Keratinocyte (primary cell): ENCODE data around the gene MYO1G. TPM values are rescaled to one million over a fixed set of nuclear protein-coding genes. Genes with fewer than 3 reads are reported as not detected.
A peak's percentile ranks its signal among the peaks of the same experiment; 100 is the strongest.

Experiments used
- DNase-seq: peaks from one replicate; pipeline ENCODE4 v3.0.0-alpha.2; 2011; ENCODE audit warnings: low read depth, missing footprints, low spot score
- FAIRE-seq: peaks from 2 replicates; lab custom pipeline; 2011; peaks lifted over from hg19 to GRCh38; lab: Jason Lieb, UNC
- H2AFZ ChIP-seq: 2 replicates; pipeline ENCODE4 v1.6.0; 2012; ENCODE audit warnings: low read length, control low read depth, inconsistent platforms; ENCODE audit not compliant: control insufficient read depth
- H3K27ac ChIP-seq: 2 replicates; pipeline ENCODE4 v1.5.1; 2011; ENCODE audit warnings: low read length; ENCODE audit not compliant: control insufficient read depth, insufficient read depth
- H3K27me3 ChIP-seq: 3 replicates; pipeline ENCODE4 v1.6.0; 2011; ENCODE audit warnings: low read length; ENCODE audit not compliant: control insufficient read depth, insufficient read depth; ENCODE audit errors: extremely low read depth
- H3K36me3 ChIP-seq, 2 experiments: 2 replicates in 1 of 2; 3 replicates in 1 of 2; pipeline ENCODE4 v1.5.1; 2011; ENCODE audit warnings: low read length in 2 of 2, mild to moderate bottlenecking in 1 of 2; ENCODE audit not compliant: control insufficient read depth in 2 of 2, insufficient read depth in 2 of 2; ENCODE audit errors: extremely low read depth in 1 of 2
- H3K4me1 ChIP-seq: 3 replicates; pipeline ENCODE4 v1.5.1; 2011; ENCODE audit warnings: low read length; ENCODE audit not compliant: control insufficient read depth, insufficient read depth; ENCODE audit errors: extremely low read depth
- H3K4me2 ChIP-seq: 3 replicates; pipeline ENCODE4 v1.6.0; 2011; ENCODE audit warnings: low read depth, low read length; ENCODE audit not compliant: control insufficient read depth, insufficient read depth; ENCODE audit errors: extremely low read depth
- H3K4me3 ChIP-seq, 3 experiments: fragments of 200-600 bp in 1 of 3; sonication (generic) in 1 of 3; 2 replicates in 2 of 3; 3 replicates in 1 of 3; pipeline ENCODE4 v1.5.1; 2011 to 2016; ENCODE audit warnings: low read length in 3 of 3, mild to moderate bottlenecking in 3 of 3, control low read depth in 2 of 3, inconsistent platforms in 1 of 3, low read depth in 1 of 3, mixed read lengths in 1 of 3, mixed run types in 1 of 3, moderate library complexity in 1 of 3; ENCODE audit not compliant: control insufficient read depth in 2 of 3, insufficient read depth in 2 of 3; ENCODE audit errors: extremely low read depth in 1 of 3
- H3K79me2 ChIP-seq: 2 replicates; pipeline ENCODE4 v1.6.0; 2012; ENCODE audit warnings: low read length; ENCODE audit not compliant: control insufficient read depth, insufficient read depth
- H3K9ac ChIP-seq: 3 replicates; pipeline ENCODE4 v1.6.0; 2011; ENCODE audit warnings: low read length; ENCODE audit not compliant: control insufficient read depth, insufficient read depth; ENCODE audit errors: extremely low read depth
- H3K9me1 ChIP-seq: 3 replicates; pipeline ENCODE4 v1.6.0; 2011; ENCODE audit warnings: low read length; ENCODE audit not compliant: control insufficient read depth, insufficient read depth; ENCODE audit errors: extremely low read depth
- H3K9me3 ChIP-seq: 2 replicates; pipeline ENCODE4 v1.5.1; 2012; ENCODE audit warnings: low read depth, low read length; ENCODE audit not compliant: control insufficient read depth
- H4K20me1 ChIP-seq: 3 replicates; pipeline ENCODE4 v1.6.0; 2011; ENCODE audit warnings: low read length; ENCODE audit not compliant: control insufficient read depth, insufficient read depth; ENCODE audit errors: extremely low read depth
- EZH2 ChIP-seq: IDR thresholded peaks from one replicate; pipeline ENCODE4 v1.6.1; 2012; ENCODE audit warnings: inconsistent platforms, mild to moderate bottlenecking, low read length, moderate library complexity
- dilution Hi-C: fragments of 300-500 bp; cut with MboI; formaldehyde crosslinking; loops from one replicate; pipeline ENCODE4 v1.7.0; 2020; ENCODE audit warnings: low sequenced_read_pairs; ENCODE audit not compliant: extremely low pct_ligation_motif_present
- polyA plus RNA-seq, 5 experiments: library from polyadenylated mRNA; depleted of rRNA in 3 of 5; stranded (reverse) in 3 of 5; stranded (forward) in 1 of 5; unstranded in 1 of 5; fragments of >200 nt; gene quantifications; 1 replicate in 1 of 5; 2 replicates in 3 of 5; 3 replicates in 1 of 5; pipeline versions ENCODE4 v1.2.1 to v1.2.3, GENCODE V29; 2011 to 2012; ENCODE audit warnings: missing spikeins in 2 of 5, low read depth in 1 of 5, low replicate concordance in 1 of 5
- TF ChIP-seq, protein P1 (sequence below), 3 experiments: IDR thresholded peaks in 1 of 3; conservative IDR thresholded peaks in 1 of 3; optimal IDR thresholded peaks in 1 of 3; 2 replicates in 2 of 3; 3 replicates in 1 of 3; pipeline versions ENCODE3 to v1.5.1; 2011; ENCODE audit warnings: low read length in 3 of 3, mild to moderate bottlenecking in 3 of 3, moderate library complexity in 2 of 3, control low read depth in 1 of 3, inconsistent platforms in 1 of 3; ENCODE audit not compliant: insufficient read depth in 2 of 3; ENCODE audit errors: extremely low read depth in 1 of 3

The MYO1G gene
- polyA plus RNA-seq, 1 donor (not counting 4 experiments of a cell fraction or from before 2014, with no cell fraction given), result 0.03 TPM

GRCh38 chr7:44990109-44991023 lies 11.6 kb upstream of the MYO1G start:
- peaks cover 21% of the 10 kb centered on the region for H3K4me1 ChIP-seq
- H3K9me1 ChIP-seq, result no peaks in the 10 kb centered on the region
- peak; percentile 58 for FAIRE-seq
- peak overlapping the region; percentile 84 for H3K27ac ChIP-seq
- peak overlapping the region; percentile 68 for H3K4me2 ChIP-seq
- no peak for DNase-seq
- H3K9me3 ChIP-seq, result no peaks in the 10 kb centered on the region
- peaks cover under 1% of the 10 kb centered on the region for H4K20me1 ChIP-seq
- peak overlapping the region; percentile 63 for H3K9ac ChIP-seq
- dilution Hi-C loops, result no loop called here
- H3K4me3 ChIP-seq, result peak overlapping the region in 2 of 3 experiments; percentile 3 to 23
- peak overlapping the region; percentile 63 for H2AFZ ChIP-seq
- H3K36me3 ChIP-seq, result peaks cover under 1 to 6% of the 10 kb centered on the region in 2 experiments
- H3K27me3 ChIP-seq, result no peaks in the 10 kb centered on the region
- peaks cover 11% of the 10 kb centered on the region for H3K79me2 ChIP-seq
- TF ChIP-seq, protein P1, sequence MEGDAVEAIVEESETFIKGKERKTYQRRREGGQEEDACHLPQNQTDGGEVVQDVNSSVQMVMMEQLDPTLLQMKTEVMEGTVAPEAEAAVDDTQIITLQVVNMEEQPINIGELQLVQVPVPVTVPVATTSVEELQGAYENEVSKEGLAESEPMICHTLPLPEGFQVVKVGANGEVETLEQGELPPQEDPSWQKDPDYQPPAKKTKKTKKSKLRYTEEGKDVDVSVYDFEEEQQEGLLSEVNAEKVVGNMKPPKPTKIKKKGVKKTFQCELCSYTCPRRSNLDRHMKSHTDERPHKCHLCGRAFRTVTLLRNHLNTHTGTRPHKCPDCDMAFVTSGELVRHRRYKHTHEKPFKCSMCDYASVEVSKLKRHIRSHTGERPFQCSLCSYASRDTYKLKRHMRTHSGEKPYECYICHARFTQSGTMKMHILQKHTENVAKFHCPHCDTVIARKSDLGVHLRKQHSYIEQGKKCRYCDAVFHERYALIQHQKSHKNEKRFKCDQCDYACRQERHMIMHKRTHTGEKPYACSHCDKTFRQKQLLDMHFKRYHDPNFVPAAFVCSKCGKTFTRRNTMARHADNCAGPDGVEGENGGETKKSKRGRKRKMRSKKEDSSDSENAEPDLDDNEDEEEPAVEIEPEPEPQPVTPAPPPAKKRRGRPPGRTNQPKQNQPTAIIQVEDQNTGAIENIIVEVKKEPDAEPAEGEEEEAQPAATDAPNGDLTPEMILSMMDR (optimal IDR thresholded peaks at IDR 0.05 in 1 of 3, IDR thresholded peaks at IDR 0.05 in 1 of 3, conservative IDR thresholded peaks at IDR 0.05 in 1 of 3; ENCODE audit: extremely low read depth in 1 of 3, insufficient read depth in 2 of 3, low read length in 3 of 3), result no peak
- no peak for TF ChIP-seq EZH2

- H3K79me2 ChIP-seq, result peaks cover 24% of the 10 kb centered on the region
- H3K4me1 ChIP-seq, result peaks cover 32% of the 10 kb centered on the region
- no peak overlapping the region for H3K4me2 ChIP-seq
- H3K27me3 ChIP-seq, result no peaks in the 10 kb centered on the region
- no peak overlapping the region for H3K4me3 ChIP-seq
- H3K36me3 ChIP-seq, result peaks cover 6 to 17% of the 10 kb centered on the region in 2 experiments
- no peak overlapping the region for H2AFZ ChIP-seq
- H3K9ac ChIP-seq, result no peak overlapping the region
- peaks cover 13% of the 10 kb centered on the region for H4K20me1 ChIP-seq
- no peak for DNase-seq
- dilution Hi-C loops, result no loop called here
- no peaks in the 10 kb centered on the region for H3K9me3 ChIP-seq
- no peaks in the 10 kb centered on the region for H3K9me1 ChIP-seq
- TF ChIP-seq, protein P1 (optimal IDR thresholded peaks at IDR 0.05 in 1 of 3, IDR thresholded peaks at IDR 0.05 in 1 of 3, conservative IDR thresholded peaks at IDR 0.05 in 1 of 3; ENCODE audit: extremely low read depth in 1 of 3, insufficient read depth in 2 of 3, low read length in 3 of 3), result no peak
- no peak for TF ChIP-seq EZH2
- H3K27ac ChIP-seq, result no peak overlapping the region
- no peak for FAIRE-seq
These were observed 10.3 kb upstream of the MYO1G start for GRCh38 chr7:44989132-44989531.
